ENCODE measurements around the gene NTM.

NTM gene

DNA sequence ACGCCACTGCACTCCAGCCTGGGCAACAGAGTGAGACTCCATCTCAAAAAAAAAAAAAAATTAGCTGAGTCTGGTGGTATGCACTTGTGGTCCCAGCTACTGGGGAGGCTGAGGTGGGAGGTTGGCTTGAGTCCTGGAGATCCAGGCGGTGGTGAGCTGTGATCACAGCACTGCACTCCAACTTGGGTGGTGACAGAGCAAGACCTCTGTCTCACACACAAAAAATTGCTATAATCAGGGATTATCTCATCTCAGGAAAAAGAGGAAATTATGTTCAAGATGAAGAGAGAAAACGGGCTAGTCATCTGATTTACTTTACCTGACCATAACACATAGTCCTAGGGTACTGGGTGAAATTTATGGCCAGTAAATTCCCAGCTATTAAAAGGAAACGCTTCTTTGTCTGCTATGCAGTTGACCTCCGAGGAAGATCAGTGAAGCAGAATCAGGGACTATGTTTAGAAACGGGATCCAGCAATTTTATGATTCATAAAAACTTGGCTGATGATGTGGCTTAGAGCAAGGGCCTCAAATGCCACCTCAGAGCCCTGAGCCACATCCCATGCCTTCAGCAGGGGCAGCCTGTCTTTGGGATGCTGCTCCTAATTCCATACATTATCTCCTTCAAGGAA lies 386.2 kb downstream of the NTM start:
- no peak for DNase-seq

GRCh38 chr11:131758726-131759125 lies 388.3 kb downstream of the NTM start:
- DNase-seq = no peak

GRCh38 chr11:131759140-131759539 lies 388.7 kb downstream of the NTM start:
- no peak for DNase-seq

DNA sequence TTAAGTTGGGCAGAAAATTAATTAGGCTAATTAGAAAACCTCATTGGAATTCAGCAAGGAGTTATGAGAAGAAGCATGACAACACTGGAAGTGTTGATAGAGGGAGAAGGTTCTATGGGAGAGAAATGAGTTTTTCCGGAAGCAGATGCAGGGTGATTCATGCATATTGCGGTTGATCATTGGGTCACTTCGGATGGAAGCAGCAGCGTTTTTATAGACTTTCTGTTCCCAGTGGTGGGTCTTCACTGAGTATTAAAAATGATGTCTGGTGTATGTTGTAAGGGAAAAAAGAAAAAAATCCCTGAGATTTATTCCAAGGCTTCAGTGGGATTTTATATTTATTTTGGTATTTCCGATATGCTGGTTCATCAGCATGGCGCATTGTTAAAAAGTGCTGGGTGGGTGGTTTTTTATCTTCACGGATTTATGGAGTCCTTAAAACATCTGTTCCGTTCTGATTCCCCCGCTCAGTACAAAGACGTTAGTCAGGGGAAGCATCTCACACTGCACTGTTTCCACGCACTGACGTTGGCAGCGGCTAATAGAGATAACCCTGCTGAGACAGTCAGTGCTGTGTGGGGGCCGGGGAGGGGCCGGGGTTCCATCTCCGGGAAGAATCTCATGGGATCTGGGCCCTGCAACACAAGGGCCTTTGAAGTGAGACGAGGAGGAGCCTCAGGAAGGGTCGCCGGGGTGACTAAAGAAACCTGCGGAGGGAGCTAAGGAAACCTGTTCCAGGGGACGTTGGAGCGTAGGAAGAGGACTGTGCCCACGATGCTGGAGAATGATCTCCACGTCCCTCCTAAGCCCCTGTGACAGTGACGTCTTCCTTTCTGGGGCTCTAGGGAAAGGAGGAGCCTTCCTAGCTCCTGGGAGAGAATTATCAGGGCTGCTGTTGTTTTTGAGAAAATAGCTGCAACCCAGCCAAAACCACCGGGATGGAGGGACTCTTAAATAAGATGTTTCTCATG lies 390.0 kb downstream of the NTM start:
- DNase-seq = no peak

DNA sequence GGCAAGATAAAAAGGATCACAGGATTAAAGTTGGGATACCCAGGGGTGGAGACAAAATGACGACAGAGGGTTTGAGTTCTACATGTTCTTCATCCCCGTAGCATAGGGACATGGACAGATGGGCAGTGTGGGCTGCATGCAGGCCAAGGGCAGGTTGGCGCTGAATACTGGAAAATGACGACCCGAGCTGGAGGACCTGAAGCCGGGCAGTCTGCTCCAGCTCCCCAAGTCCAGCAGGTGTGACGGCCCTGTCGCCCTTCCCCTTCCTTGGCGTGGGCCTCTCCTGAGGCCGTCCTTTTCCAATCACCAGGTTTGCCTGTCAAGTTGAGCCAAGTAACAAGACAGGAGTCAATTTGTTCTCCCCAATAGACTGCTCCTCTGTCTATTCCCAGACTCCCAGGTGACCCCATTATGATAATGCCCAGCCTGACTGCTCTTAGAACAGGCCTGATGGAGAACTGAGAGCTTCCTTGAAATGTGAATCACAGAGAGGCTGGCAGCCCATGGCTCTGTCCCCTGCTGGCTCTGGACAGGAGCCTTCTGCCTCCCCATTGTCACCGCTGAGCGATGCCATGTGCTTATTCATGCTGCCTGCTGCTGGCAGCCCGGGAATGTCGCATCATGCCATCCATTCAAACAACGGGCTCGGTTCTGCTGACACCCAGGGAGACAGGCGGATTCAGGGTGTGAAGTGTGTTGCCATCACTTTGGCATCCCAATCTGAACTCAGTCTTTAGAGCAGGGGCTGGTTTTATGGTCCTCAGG lies 392.1 kb downstream of the NTM start:
- DNase-seq = no peak

GRCh38 chr11:131763193-131763890 lies 392.9 kb downstream of the NTM start:
- no peak for DNase-seq

- no peak for DNase-seq
These were observed 393.7 kb downstream of the NTM start for GRCh38 chr11:131764126-131764525.

DNA sequence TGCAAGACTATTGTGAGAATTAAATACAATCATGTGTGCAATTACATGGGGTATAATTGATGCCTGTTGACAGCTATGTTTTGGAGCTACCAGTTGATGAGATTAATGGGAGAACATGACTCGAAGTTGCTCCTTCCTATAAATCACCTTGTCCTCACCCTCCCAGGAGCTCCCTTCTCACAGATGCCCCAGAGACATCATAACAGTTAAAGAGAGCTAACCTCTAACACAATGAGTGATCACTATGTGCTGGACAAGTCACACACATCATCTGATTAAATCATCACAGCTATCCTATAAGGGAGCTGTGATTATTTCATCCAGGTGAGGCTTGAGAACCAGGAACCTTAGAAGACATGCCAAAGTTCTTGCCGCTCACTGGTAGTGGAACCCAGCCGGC lies 394.2 kb downstream of the NTM start:
- no peak for DNase-seq

DNA sequence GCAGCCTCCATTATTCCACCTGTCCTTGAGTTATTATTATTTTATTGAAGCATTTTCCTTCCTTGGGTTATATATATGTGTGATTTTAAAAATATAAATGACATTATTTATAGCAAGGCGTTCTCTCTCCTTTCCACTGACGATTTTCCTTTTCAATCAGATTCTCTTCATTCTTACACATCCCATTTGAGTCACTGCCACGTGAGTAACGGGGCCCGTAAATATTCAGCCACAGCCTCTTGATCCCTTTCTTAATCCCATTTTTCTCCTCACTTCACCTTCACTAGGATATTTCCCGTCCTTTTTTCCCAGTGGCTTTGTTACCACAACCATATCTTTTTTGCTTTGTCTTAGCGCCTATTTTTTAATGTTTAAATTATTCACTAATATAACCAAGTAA lies 396.2 kb downstream of the NTM start:
- DNase-seq = no peak

DNA sequence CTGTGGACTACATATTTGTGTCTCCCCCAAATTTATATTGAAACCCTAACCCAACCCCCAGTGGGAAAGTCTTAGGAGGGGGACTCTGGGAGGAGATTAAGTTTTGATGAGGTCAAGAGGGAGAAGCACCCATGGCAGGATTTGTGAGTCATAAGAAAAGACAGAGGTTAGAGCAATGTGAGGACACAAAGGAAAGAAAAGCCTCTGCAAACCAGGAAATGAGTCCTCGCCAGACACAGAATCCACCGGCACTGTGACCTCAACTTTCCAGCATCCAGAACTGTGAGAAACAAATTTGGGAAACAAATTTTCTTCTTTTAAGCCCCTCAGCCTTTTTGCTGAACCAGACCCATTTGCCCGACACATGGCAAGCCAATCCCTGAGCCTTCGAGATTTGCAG lies 397.0 kb downstream of the NTM start:
- no peak for DNase-seq

- no peak for DNase-seq
These were observed 400.4 kb downstream of the NTM start for GRCh38 chr11:131770801-131771200.

- no peak for DNase-seq
These were observed 401.1 kb downstream of the NTM start for GRCh38 chr11:131771471-131771870.

DNA sequence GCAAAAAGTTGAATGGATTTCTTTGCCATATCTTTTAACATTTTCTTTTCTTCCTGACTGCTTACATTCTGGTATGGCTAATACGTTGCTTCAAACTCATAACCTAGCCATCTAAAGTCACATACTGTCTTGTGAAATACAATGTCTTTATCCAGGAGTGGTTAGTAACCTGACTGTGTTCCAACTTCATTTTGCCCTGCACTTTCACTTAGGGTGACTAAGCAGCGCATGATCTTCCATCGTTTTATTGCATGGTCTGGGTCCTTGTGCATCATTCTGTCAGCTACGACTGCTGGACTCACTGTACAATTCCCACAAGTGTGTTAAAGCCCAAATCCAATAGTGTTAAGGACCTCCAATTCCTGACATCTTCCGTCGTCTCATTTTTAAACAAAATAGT lies 403.2 kb downstream of the NTM start:
- DNase-seq = no peak

DNA sequence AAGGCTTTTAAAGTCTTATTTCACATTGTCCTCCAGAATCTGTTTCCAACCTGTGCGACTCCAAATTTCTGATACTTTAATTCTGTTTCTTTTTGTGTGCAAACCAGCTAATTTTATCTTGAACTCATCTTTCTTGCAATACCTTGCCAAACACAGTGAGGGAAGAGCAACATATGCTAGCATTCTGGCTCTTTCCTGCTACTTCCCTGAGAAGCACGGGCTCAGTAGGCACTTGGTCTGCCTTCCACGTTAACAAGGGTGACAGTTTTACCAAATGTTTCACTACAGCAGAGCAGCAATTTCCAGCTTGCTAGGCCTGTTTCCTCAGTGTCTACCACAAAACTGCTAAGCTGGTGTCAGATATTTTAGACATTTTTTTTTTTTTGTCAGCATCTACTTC lies 405.8 kb downstream of the NTM start:
- DNase-seq = no peak

DNA sequence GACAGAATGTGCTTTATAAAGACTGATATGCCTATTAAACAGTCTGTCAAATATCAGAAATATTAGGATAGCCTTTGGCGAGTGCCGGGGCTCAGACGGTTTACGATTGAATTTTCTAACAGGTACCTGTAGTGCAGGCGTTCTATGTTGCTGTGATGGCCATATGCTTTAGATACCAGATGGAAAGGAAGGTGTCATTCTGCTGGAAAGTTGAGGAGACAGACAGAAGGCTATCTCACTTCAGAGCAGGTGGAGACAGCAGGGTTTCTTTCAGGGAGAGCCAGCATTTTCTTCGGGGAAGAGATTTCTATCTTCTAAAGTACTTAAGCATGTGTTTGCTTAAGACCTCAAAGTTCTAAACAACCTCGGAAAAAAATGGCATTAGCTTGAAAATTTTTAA lies 415.4 kb downstream of the NTM start:
- no peak for DNase-seq

- no peak for DNase-seq
These were observed 416.7 kb downstream of the NTM start for GRCh38 chr11:131787119-131787518.

- DNase-seq = no peak
These were observed 420.2 kb downstream of the NTM start for GRCh38 chr11:131790586-131790985.

DNA sequence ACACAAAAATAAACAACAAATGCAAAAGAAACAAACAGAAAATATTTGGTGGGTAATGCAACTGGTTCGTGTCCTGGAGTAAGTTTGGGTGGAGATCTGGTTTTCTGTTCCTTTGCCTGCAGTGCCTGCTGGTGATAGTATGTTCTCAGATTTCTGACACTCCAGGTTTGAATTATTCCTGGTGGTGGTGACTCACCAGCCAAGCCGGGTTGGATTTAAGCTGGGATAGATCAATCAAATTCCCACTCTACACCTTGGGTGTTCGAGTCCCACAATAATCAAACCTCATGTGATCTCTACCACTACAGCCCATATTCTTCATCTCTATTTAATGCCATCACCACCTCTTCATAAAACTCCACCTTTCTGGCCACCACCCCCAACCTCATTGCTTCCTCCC lies 421.8 kb downstream of the NTM start:
- DNase-seq = no peak

DNA sequence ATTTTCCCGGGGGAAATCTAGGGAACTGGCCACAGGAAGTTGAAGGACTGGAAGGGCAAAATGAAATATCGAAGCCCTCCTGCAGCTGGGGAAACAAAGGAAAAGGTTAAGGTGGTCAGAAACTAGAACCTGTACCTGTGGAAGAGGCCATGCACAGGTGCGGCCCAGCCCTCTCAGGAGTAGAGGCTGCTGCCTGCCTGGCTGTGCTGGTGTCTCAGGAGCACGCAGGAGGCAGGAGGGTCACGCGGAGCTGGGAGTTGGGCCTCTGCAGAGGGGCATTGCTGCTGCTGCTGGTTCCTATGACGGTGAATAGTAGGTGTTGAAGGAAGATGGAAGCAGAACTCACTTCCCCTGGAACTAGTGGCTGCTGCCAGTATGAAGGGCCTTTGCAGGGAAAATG lies 425.7 kb downstream of the NTM start:
- no peak for DNase-seq

DNA sequence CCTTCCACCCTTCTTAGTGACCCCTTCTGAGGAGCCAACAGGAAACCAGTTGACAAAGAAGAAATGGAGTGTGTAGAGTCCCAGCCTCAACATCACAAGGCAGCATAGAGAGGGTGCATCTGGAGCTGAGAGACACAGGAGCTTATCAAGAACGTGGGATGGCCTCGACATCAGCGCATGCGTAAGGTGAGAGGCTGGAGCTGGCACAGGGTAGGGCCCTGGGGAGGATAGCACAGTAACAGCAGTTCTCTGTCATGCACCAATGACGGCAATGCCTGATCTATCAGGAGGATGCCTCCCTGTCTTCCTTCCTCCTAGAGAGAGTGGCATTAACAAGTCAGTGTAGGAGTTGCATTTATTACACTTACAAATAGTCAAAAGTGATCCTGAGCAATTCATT lies 426.1 kb downstream of the NTM start:
- DNase-seq = no peak

- DNase-seq = no peak
These were observed 430.0 kb downstream of the NTM start for GRCh38 chr11:131800452-131800851.

DNA sequence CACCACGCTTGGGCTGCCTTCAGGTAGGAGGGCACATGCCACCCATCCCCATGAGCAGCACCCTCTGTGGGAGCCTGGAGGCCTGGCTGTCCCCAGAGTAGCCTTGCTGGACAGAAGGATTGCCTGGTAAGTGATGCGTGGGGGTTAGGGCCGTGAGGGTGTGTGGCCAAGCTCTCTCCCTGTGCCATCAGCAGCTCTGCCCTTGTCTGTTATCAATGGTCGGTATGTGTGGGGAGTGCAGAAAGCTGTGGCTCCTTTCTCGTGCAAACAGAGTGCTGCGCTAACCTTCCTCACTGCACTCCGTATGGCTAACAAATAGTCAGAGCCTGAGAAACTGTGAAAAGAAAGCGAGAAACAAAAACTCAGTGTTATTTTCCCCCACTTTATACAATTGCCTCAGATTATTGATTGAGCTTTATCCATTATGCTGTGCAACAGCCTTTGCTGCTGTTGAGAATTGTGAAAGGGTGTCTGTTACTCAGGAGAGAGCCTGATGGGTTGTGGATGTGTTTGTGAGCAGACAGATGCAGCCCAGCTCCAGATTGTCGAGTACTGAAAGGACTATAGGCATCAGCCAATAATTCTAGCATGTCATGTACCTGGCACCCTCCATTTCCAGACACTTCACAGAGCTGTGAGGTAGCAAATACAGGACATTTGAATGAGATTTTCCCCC lies 432.2 kb downstream of the NTM start:
- no peak for DNase-seq

DNA sequence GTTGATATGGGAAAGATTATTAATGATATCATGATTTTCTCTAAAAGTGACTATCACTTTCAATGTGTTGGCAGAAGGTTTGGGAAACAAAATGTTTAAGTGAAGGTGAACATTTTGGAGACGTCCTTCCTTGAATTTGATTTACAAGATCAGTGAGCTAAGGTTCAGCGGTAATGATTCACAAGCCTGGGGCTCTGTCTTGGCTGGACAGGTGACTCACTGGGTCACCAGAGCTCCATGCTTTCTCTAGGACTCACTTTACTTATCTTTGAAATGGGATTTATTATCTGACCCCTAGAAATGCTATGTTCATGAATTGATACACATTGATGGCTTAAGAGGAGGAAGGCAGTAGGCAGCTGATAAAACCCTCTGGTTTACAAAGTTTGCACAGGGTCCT lies 437.5 kb downstream of the NTM start:
- no peak for DNase-seq
